Measurements from ENCODE around the gene ESRP2.
A peak's percentile ranks its signal among the peaks of the same experiment; 100 is the strongest.

The ESRP2 gene

GRCh38 chr16:68237243-68238028 lies 1.5 kb upstream of the ESRP2 start (continued):
- TF ChIP-seq ZNF239 (tag by site-specific recombination; IDR thresholded peaks at IDR 0.05) (no peak), PATZ1 (tag by site-specific recombination; IDR thresholded peaks at IDR 0.05) (peak; percentile 85; the same call in 1 of the 2 replicates), ZNF830 (tag by site-specific recombination; IDR thresholded peaks at IDR 0.05; ENCODE audit: low read depth) (no peak), ZNF423 (tag by site-specific recombination; IDR thresholded peaks at IDR 0.05) (no peak), ZBTB11 (tag by site-specific recombination; conservative IDR thresholded peaks at IDR 0.05; ENCODE audit: low read depth) (peak; percentile 97), KLF1 (tag by site-specific recombination; IDR thresholded peaks at IDR 0.05) (peak; percentile 99), ZNF510 (tag by site-specific recombination; IDR thresholded peaks at IDR 0.05; ENCODE audit: insufficient replicate concordance) (no peak), ZNF280C (tag by site-specific recombination; IDR thresholded peaks at IDR 0.05) (no peak), ZFP3 (tag by site-specific recombination; IDR thresholded peaks at IDR 0.05; ENCODE audit: low read depth) (no peak), ZNF23 (tag by site-specific recombination; IDR thresholded peaks at IDR 0.05; ENCODE audit: borderline replicate concordance) (no peak), ZNF19 (tag by site-specific recombination; IDR thresholded peaks at IDR 0.05; ENCODE audit: low read depth) (no peak), ZNF157 (tag by site-specific recombination; IDR thresholded peaks at IDR 0.05) (no peak), ZNF112 (tag by site-specific recombination; IDR thresholded peaks at IDR 0.05) (no peak), ZNF354C (tag by site-specific recombination; IDR thresholded peaks at IDR 0.05; ENCODE audit: borderline replicate concordance, low read depth) (no peak), SALL2 (tag by site-specific recombination; IDR thresholded peaks at IDR 0.05; ENCODE audit: borderline replicate concordance) (no peak), ZNF121 (tag by site-specific recombination; IDR thresholded peaks at IDR 0.05) (no peak), ZNF660 (tag by site-specific recombination; IDR thresholded peaks at IDR 0.05) (0 out of 2 replicates have a peak, but pooled peaks have one; percentile 47), IKZF3 (tag by site-specific recombination; IDR thresholded peaks at IDR 0.05) (peak; percentile 69), ELK4 (IDR thresholded peaks at IDR 0.05; ENCODE audit: borderline replicate concordance, low read depth, low read length) (no peak; the same call in 1 of the 2 replicates), ZNF292 (tag by site-specific recombination; IDR thresholded peaks at IDR 0.05; ENCODE audit: borderline replicate concordance, low read depth) (no peak), ZNF768 (tag by site-specific recombination; IDR thresholded peaks at IDR 0.05) (no peak; the same call in 1 of the 2 replicates), ZNF837 (tag by site-specific recombination; IDR thresholded peaks at IDR 0.05) (no peak), SCRT1 (tag by site-specific recombination; IDR thresholded peaks at IDR 0.05; ENCODE audit: borderline replicate concordance) (peak; percentile 91), ZNF394 (tag by site-specific recombination; IDR thresholded peaks at IDR 0.05; ENCODE audit: borderline replicate concordance) (peak; percentile 40; the same call in 1 of the 2 replicates), YY2 (tag by site-specific recombination; IDR thresholded peaks at IDR 0.05) (no peak), ZNF670 (tag by site-specific recombination; IDR thresholded peaks at IDR 0.05; ENCODE audit: low read depth) (no peak), ZNF513 (tag by site-specific recombination; IDR thresholded peaks at IDR 0.05) (no peak)

Measured in HEK293 (cell line).